ENCODE data around the gene SUN5. TPM values are rescaled to one million over a fixed set of nuclear protein-coding genes. Genes with fewer than 3 reads are reported as not detected.

The SUN5 gene
- total RNA-seq, 1 experiment from 2014 or later, result not detected

- TF ChIP-seq REST (IDR thresholded peaks at IDR 0.05; ENCODE audit: insufficient read depth in 1 of 2, low read depth in 2 of 2, low read length in 1 of 2), result no peak
- ChIA-PET CTCF (interaction anchor here (0.6 kb wide), 1 partner anchor 119 kb away, joined by 4 read pairs; no protein-coding TSS in a partner anchor), POLR2A (no interaction called here)
- intact Hi-C loops (cut with micrococcal nuclease; ENCODE audit: unreplicated experiment) (no loop called here), in situ Hi-C loops (cut with HindIII; ENCODE audit: low pct_unique_long_range_greater_than_20kb, low sequenced_read_pairs) (no loop called here)
- Histone ChIP-seq H3K4me1 (ENCODE audit: control insufficient read depth, insufficient read depth, low read length) (no peaks in the 10 kb centered on the region; the same call in 1 of the 2 replicates), H3K9me3 (ENCODE audit: control insufficient read depth, insufficient read depth, low read depth, low read length) (no peaks in the 10 kb centered on the region), H3K4me3 (ENCODE audit: low read depth in 2 of 2, low read length in 2 of 2) (no peak overlapping the region), H3K27ac (ENCODE audit: low read length) (no peak overlapping the region), H3K27me3 (ENCODE audit: control insufficient read depth, insufficient read depth, low read length) (no peaks in the 10 kb centered on the region), H3K36me3 (ENCODE audit: control insufficient read depth, insufficient read depth, low read length) (no peaks in the 10 kb centered on the region)
- BruUV-seq (replicated peaks), result no TSS peak
- no peak for DNase-seq (ENCODE audit: low read depth, low spot score)
- no peak for ATAC-seq
These were observed 18.6 kb upstream of the SUN5 start for GRCh38 chr20:33022694-33023438.

- intact Hi-C loops (cut with micrococcal nuclease; ENCODE audit: unreplicated experiment), result no loop called here
- in situ Hi-C loops (cut with HindIII; ENCODE audit: low pct_unique_long_range_greater_than_20kb, low sequenced_read_pairs), result no loop called here
- no peak for DNase-seq (ENCODE audit: low read depth, low spot score)
- ChIA-PET POLR2A (no interaction called here), CTCF (interaction anchor here (0.6 kb wide), 1 partner anchor 118 kb away, joined by 4 read pairs; no protein-coding TSS in a partner anchor)
- Histone ChIP-seq H3K27me3 (ENCODE audit: control insufficient read depth, insufficient read depth, low read length) (no peaks in the 10 kb centered on the region), H3K4me1 (ENCODE audit: control insufficient read depth, insufficient read depth, low read length) (no peaks in the 10 kb centered on the region; the same call in 1 of the 2 replicates), H3K36me3 (ENCODE audit: control insufficient read depth, insufficient read depth, low read length) (no peaks in the 10 kb centered on the region), H3K27ac (ENCODE audit: low read length) (no peak overlapping the region), H3K4me3 (ENCODE audit: low read depth in 2 of 2, low read length in 2 of 2) (no peak overlapping the region), H3K9me3 (ENCODE audit: control insufficient read depth, insufficient read depth, low read depth, low read length) (no peaks in the 10 kb centered on the region)
- no TSS peak for BruUV-seq (replicated peaks)
- TF ChIP-seq SIN3A (IDR thresholded peaks at IDR 0.05; ENCODE audit: borderline replicate concordance, insufficient read depth, low read depth, low read length), result no peak
- ATAC-seq, result no peak
These were observed 18.1 kb upstream of the SUN5 start for GRCh38 chr20:33022289-33022688.

GRCh38 chr20:33021879-33022278 lies 17.6 kb upstream of the SUN5 start:
- in situ Hi-C loops (cut with HindIII; ENCODE audit: low pct_unique_long_range_greater_than_20kb, low sequenced_read_pairs) (no loop called here), intact Hi-C loops (cut with micrococcal nuclease; ENCODE audit: unreplicated experiment) (no loop called here)
- POLR2A ChIA-PET, result no interaction called here
- TF ChIP-seq CTCF (IDR thresholded peaks at IDR 0.05) (no peak), POLR2AphosphoS5 (IDR thresholded peaks at IDR 0.05; ENCODE audit: low read depth, low read length) (no peak), SIN3A (IDR thresholded peaks at IDR 0.05; ENCODE audit: borderline replicate concordance, insufficient read depth, low read depth, low read length) (no peak), REST (IDR thresholded peaks at IDR 0.05; ENCODE audit: insufficient read depth in 1 of 2, low read depth in 2 of 2, low read length in 1 of 2) (no peak), TCF7L2 (IDR thresholded peaks at IDR 0.05; ENCODE audit: low read depth, low read length) (no peak)
- Histone ChIP-seq H3K4me3 (ENCODE audit: low read depth in 2 of 2, low read length in 2 of 2) (no peak overlapping the region), H3K27me3 (ENCODE audit: control insufficient read depth, insufficient read depth, low read length) (no peaks in the 10 kb centered on the region), H3K9me3 (ENCODE audit: control insufficient read depth, insufficient read depth, low read depth, low read length) (no peaks in the 10 kb centered on the region), H3K36me3 (ENCODE audit: control insufficient read depth, insufficient read depth, low read length) (no peaks in the 10 kb centered on the region), H3K27ac (ENCODE audit: low read length) (no peak overlapping the region), H3K4me1 (ENCODE audit: control insufficient read depth, insufficient read depth, low read length) (no peaks in the 10 kb centered on the region; the same call in 1 of the 2 replicates)
- CTCF ChIA-PET, result interaction anchor here (0.6 kb wide), 1 partner anchor 118 kb away, joined by 4 read pairs; no protein-coding TSS in a partner anchor
- DNase-seq (ENCODE audit: low read depth, low spot score) (no peak), ATAC-seq (no peak)
- no TSS peak for BruUV-seq (replicated peaks)

Measured in Panc1 (cell line).